Measurements from ENCODE around the gene SCYGR1. TPM values are rescaled to one million over a fixed set of nuclear protein-coding genes. Genes with fewer than 3 reads are reported as not detected.
"Not testable (repeated sequence)": the region's sequence is repeated elsewhere in the genome, so short reads cannot be mapped to it uniquely, and the experiment has no call there.

SCYGR1 gene
- total RNA-seq, 1 experiment from 2014 or later, result not detected

DNA sequence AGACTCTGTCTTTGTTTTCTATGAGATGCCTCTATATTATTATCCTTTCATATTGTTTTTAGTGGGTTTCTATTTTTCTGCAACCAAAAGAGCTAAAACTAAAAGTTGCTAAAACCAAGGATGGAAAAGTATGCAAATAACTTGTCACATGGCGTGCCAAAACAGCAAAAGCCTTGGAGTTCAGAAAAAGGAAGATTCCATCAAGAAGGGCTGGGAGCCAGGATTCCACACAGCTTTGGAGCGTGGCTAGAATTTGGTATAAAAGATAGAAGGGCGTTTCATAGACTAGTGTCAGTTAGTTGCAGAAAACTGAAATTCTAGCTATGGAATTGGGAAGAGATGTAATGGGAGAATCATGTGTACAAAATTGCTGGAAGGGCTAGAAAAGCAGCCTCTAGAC lies 4.1 kb downstream of the SCYGR1 start:
- Histone ChIP-seq H3K27me3 (ENCODE audit: low read length) (no peaks in the 10 kb centered on the region), H3K4me3 (ENCODE audit: low read length) (no peak overlapping the region), H3K4me1 (ENCODE audit: low read length) (peaks cover 4% of the 10 kb centered on the region; the same call in 1 of the 2 replicates), H4K20me1 (ENCODE audit: insufficient read depth, low read depth, low read length) (no peaks in the 10 kb centered on the region), H3K9me2 (replicated peaks; ENCODE audit: insufficient read depth, low read length) (no peaks in the 10 kb centered on the region), H3K79me2 (ENCODE audit: low read length) (no peaks in the 10 kb centered on the region), H3K9me3 (ENCODE audit: low read length) (no peaks in the 10 kb centered on the region), H2AFZ (ENCODE audit: low read length) (no peak overlapping the region), H3K36me3 (ENCODE audit: insufficient read depth, low read length) (no peaks in the 10 kb centered on the region), H3K27ac (ENCODE audit: low read length) (no peak overlapping the region), H3K4me2 (ENCODE audit: low read depth, low read length, poor library complexity, severe bottlenecking) (no peak overlapping the region), H3K9ac (ENCODE audit: low read length) (no peak overlapping the region)
- DNase-seq, result no peak

DNA sequence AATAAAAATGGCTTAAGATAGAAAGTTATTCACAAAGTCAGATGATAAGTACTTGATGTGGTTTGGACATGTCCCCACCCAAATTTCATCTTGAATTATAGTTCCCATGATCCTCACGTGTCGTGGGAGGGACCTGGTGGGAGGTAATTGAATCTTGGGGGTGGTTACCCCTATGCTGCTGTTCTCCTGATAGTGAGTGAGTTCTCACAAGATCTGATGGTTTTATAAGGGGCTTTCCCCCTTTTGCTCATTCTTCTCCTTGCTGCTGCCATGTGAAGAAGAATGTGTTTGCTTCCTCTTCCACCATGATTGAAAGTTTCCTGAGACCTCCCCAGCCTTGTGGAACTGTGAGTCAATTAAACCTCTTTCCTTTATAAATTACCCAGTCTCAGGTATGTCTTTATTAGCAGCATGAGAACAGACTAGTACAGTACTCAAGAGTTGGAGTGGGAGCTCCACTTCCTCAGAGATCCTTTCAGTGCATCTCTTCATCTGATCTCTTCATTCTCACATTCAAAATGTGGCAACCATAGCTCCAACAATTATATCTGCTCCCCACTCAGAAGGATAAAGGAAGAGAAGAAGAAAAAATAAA lies 5.4 kb downstream of the SCYGR1 start:
- H3K4me1 ChIP-seq (ENCODE audit: low read length); H3K9ac ChIP-seq (ENCODE audit: low read length); H3K9me3 ChIP-seq (ENCODE audit: low read length); H3K36me3 ChIP-seq (ENCODE audit: insufficient read depth, low read length); H3K79me2 ChIP-seq (ENCODE audit: low read length); H4K20me1 ChIP-seq (ENCODE audit: insufficient read depth, low read depth, low read length); DNase-seq; H2AFZ ChIP-seq (ENCODE audit: low read length); H3K9me2 ChIP-seq (replicated peaks; ENCODE audit: insufficient read depth, low read length); H3K4me3 ChIP-seq (ENCODE audit: low read length); H3K27me3 ChIP-seq (ENCODE audit: low read length); H3K27ac ChIP-seq (ENCODE audit: low read length); H3K4me2 ChIP-seq (ENCODE audit: low read depth, low read length, poor library complexity, severe bottlenecking): not testable (repeated sequence)

DNA sequence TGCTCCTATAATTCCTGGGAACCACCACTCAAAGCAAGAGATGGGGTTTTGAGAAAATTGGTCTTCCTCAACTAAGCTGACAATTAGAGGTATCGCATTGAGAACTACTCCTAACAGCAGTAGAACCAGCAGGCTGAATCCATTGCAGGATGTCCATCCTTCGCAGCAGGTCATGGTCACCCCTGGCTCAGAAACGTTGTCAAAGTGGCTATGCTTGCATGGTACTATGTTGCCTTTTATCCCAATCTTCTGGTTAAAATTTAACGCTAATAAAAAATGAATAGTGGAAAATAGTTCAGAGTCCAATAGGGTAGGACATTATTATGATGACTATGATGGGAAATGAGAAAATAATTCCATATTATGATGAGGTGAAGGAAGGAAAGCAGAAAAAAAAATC lies 8.7 kb downstream of the SCYGR1 start, which contains the start of gene TM4SF20:
TM4SF20 (minus strand) TSS at position 212 of the 400 bp plus-strand sequence; CDS start at position 174, 38 bp downstream.
- no peaks in the 10 kb centered on the region for H3K36me3 ChIP-seq (ENCODE audit: insufficient read depth, low read length)
- no peaks in the 10 kb centered on the region for H3K9me2 ChIP-seq (replicated peaks; ENCODE audit: insufficient read depth, low read length)
- no peak within 1 kb of the TSS for H3K4me2 ChIP-seq (ENCODE audit: low read depth, low read length, poor library complexity, severe bottlenecking)
- no peak within 1 kb of the TSS for H3K4me3 ChIP-seq (ENCODE audit: low read length)
- H3K9me3 ChIP-seq (ENCODE audit: low read length), result no peaks in the 10 kb centered on the region
- H4K20me1 ChIP-seq (ENCODE audit: insufficient read depth, low read depth, low read length), result no peaks in the 10 kb centered on the region
- H3K4me1 ChIP-seq (ENCODE audit: low read length), result peaks cover 3% of the 10 kb centered on the region; the same call in 1 of the 2 replicates
- no peak within 1 kb of the TSS for H2AFZ ChIP-seq (ENCODE audit: low read length)
- H3K9ac ChIP-seq (ENCODE audit: low read length), result no peak within 1 kb of the TSS
- no peak for DNase-seq
- H3K27ac ChIP-seq (ENCODE audit: low read length), result no peak within 1 kb of the TSS
- H3K27me3 ChIP-seq (ENCODE audit: low read length), result no peaks in the 10 kb centered on the region
- no peaks in the 10 kb centered on the region for H3K79me2 ChIP-seq (ENCODE audit: low read length)

DNA sequence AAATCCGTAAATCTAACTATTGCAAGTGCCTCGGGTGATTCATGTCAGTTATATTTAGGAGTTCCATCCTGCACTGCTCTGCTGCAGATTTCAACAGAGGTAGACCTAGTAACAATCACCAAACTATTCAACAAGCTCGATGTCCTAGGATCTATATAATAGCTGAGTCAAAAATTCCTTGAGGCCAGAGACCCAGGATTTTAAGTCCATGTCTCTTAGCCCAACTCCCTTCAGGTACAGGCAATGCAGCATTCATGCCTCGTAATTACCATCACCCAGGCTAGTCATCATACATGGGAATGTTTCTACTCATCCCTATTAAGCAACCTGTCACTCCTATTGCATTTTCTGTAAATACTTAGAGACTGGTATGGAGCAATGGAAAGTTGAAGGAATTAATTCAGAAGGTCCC lies 9.4 kb downstream of the SCYGR1 start:
- DNase-seq, result no peak
- no peaks in the 10 kb centered on the region for H3K27me3 ChIP-seq (ENCODE audit: low read length)
- H3K9me2 ChIP-seq (replicated peaks; ENCODE audit: insufficient read depth, low read length), result no peaks in the 10 kb centered on the region
- H3K4me1 ChIP-seq (ENCODE audit: low read length), result peaks cover 3% of the 10 kb centered on the region; the same call in 1 of the 2 replicates
- H3K27ac ChIP-seq (ENCODE audit: low read length), result no peak overlapping the region
- H3K9me3 ChIP-seq (ENCODE audit: low read length), result no peaks in the 10 kb centered on the region
- no peaks in the 10 kb centered on the region for H3K36me3 ChIP-seq (ENCODE audit: insufficient read depth, low read length)
- no peak overlapping the region for H3K4me2 ChIP-seq (ENCODE audit: low read depth, low read length, poor library complexity, severe bottlenecking)
- no peak overlapping the region for H3K4me3 ChIP-seq (ENCODE audit: low read length)
- no peak overlapping the region for H2AFZ ChIP-seq (ENCODE audit: low read length)
- H4K20me1 ChIP-seq (ENCODE audit: insufficient read depth, low read depth, low read length), result no peaks in the 10 kb centered on the region
- H3K9ac ChIP-seq (ENCODE audit: low read length), result no peak overlapping the region
- no peaks in the 10 kb centered on the region for H3K79me2 ChIP-seq (ENCODE audit: low read length)

DNA sequence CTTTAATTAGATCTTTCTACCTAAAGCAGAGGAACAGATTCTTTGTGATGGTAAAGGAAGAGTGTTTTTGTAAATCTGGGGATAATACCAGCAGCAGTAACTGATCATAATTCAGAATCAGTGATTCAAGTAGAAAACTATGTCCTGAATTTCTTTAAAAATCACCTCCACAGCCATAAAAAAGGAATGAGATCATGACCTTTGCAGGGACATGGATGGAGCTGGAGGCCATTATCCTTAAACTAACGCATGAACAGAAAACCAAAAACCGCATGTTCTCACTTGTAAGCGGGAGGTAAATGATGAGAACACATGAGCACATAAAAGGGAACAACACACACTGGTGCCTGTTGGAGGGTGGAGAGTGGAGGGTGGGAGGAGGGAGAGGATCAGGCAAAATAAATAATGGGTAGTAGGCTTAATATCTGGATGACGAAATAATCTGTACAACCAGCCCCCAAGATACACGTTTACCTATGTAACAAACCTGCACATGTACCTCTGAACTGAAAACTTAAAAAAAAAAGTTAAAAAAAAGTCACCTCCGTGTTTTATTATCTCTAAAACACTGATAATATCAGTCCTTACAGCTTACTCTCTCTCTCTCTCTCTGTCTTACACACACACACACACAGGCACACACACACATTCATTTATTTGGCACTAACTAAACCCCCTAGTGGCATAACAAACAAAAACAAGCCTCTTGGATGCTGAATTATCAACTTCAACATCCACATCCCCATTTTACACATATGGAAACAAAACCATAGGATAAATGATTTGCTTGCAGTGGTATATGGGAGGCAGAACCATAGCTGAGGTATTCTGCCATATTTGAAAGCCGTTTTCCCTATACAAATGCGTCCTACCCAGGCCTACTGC lies 10.0 kb downstream of the SCYGR1 start:
- DNase-seq, result no peak
- H3K36me3 ChIP-seq (ENCODE audit: insufficient read depth, low read length), result no peaks in the 10 kb centered on the region
- no peak overlapping the region for H3K4me3 ChIP-seq (ENCODE audit: low read length)
- H4K20me1 ChIP-seq (ENCODE audit: insufficient read depth, low read depth, low read length), result no peaks in the 10 kb centered on the region
- H3K27me3 ChIP-seq (ENCODE audit: low read length), result no peaks in the 10 kb centered on the region
- H3K4me2 ChIP-seq (ENCODE audit: low read depth, low read length, poor library complexity, severe bottlenecking), result no peak overlapping the region
- H3K9me2 ChIP-seq (replicated peaks; ENCODE audit: insufficient read depth, low read length), result no peaks in the 10 kb centered on the region
- H3K4me1 ChIP-seq (ENCODE audit: low read length), result peaks cover 3% of the 10 kb centered on the region; the same call in 1 of the 2 replicates
- H3K27ac ChIP-seq (ENCODE audit: low read length), result no peak overlapping the region
- H3K9me3 ChIP-seq (ENCODE audit: low read length), result no peaks in the 10 kb centered on the region
- H3K79me2 ChIP-seq (ENCODE audit: low read length), result no peaks in the 10 kb centered on the region
- no peak overlapping the region for H2AFZ ChIP-seq (ENCODE audit: low read length)
- no peak overlapping the region for H3K9ac ChIP-seq (ENCODE audit: low read length)

DNA sequence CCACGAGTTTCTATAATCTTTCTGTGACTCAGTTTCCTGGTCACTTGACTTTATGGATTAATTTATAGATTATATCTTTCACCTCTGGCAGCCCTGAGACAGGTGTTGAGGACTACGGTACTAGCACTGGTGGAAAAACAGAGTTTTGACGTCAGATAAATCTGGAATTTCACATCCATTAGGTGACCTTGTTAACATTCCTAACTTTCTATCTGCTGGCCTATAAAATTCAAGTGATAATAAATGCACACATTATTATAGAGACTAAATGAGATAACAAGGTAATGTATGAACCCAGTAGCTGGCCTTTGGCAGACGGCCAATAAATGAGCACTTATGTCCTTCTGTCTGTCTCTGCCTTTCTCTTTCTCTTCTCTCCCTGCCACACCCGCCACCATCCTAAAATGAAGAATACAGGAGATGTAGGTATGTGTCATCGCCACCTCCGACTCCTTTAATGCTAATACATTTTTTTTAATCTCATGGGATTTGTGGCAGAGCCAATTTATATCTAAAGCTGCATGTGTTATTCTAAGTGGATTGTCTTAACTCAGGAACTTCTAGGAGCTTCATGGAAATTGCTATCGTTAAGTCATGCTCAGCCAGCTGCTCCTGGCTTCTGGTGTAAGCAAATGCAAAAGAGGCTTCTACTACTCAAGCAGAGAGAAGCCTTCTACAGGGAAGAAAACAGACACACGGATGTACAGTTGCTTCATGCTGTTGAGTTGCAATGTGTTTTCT lies 10.9 kb downstream of the SCYGR1 start:
- H3K9me2 ChIP-seq (replicated peaks; ENCODE audit: insufficient read depth, low read length), result no peaks in the 10 kb centered on the region
- no peak overlapping the region for H3K27ac ChIP-seq (ENCODE audit: low read length)
- H3K9me3 ChIP-seq (ENCODE audit: low read length), result no peaks in the 10 kb centered on the region
- no peaks in the 10 kb centered on the region for H3K36me3 ChIP-seq (ENCODE audit: insufficient read depth, low read length)
- H3K9ac ChIP-seq (ENCODE audit: low read length), result no peak overlapping the region
- H3K4me2 ChIP-seq (ENCODE audit: low read depth, low read length, poor library complexity, severe bottlenecking), result no peak overlapping the region
- H4K20me1 ChIP-seq (ENCODE audit: insufficient read depth, low read depth, low read length), result no peaks in the 10 kb centered on the region
- no peak for DNase-seq
- no peaks in the 10 kb centered on the region for H3K79me2 ChIP-seq (ENCODE audit: low read length)
- no peaks in the 10 kb centered on the region for H3K27me3 ChIP-seq (ENCODE audit: low read length)
- H3K4me3 ChIP-seq (ENCODE audit: low read length), result no peak overlapping the region
- peaks cover 3% of the 10 kb centered on the region; the same call in 1 of the 2 replicates for H3K4me1 ChIP-seq (ENCODE audit: low read length)
- H2AFZ ChIP-seq (ENCODE audit: low read length), result no peak overlapping the region

DNA sequence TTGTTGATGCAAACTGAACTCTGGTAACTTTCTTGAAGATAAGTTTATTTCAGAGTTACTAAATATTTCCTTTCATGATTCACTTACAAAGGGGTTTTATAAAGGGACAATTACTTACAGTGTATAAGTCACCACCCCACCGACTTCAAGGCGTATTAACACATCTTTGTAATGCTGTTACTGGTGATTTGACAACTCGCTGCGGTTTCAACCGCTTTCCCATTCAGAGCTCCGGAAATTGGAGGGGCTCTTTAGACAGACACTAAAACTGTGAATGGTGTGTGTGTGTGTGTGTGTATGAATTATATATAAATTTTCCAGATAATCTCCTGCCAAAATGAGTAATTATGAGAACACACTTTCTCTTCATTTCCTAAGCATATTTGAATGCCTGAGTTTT lies 13.6 kb downstream of the SCYGR1 start:
- Histone ChIP-seq H2AFZ (ENCODE audit: low read length) (no peak overlapping the region), H4K20me1 (ENCODE audit: insufficient read depth, low read depth, low read length) (no peaks in the 10 kb centered on the region), H3K9ac (ENCODE audit: low read length) (no peak overlapping the region), H3K4me1 (ENCODE audit: low read length) (peaks cover 3% of the 10 kb centered on the region; the same call in 1 of the 2 replicates), H3K9me3 (ENCODE audit: low read length) (no peaks in the 10 kb centered on the region), H3K9me2 (replicated peaks; ENCODE audit: insufficient read depth, low read length) (no peaks in the 10 kb centered on the region), H3K4me3 (ENCODE audit: low read length) (no peak overlapping the region), H3K36me3 (ENCODE audit: insufficient read depth, low read length) (no peaks in the 10 kb centered on the region), H3K4me2 (ENCODE audit: low read depth, low read length, poor library complexity, severe bottlenecking) (no peak overlapping the region), H3K79me2 (ENCODE audit: low read length) (no peaks in the 10 kb centered on the region), H3K27me3 (ENCODE audit: low read length) (no peaks in the 10 kb centered on the region), H3K27ac (ENCODE audit: low read length) (no peak overlapping the region)
- no peak for DNase-seq

DNA sequence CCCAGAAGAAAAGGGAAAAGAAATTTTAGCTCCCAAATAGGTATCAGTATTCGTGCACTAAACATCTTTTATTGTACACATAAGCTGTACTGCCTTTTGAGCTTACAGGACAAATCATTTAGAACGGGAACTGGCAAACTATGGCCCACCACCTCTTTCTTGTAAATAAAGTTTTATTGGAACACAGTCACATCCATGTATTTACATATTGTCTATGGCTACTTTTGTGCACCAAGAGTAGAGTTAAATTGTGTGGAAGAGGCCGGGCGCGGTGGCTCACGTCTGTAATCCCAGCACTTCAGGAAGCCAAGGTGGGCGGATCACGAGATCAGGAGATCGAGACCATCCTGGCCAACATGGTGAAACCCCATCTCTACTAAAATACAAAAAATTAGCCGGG lies 14.4 kb downstream of the SCYGR1 start:
- no peak for DNase-seq
- Histone ChIP-seq H2AFZ (ENCODE audit: low read length) (no peak overlapping the region), H3K4me3 (ENCODE audit: low read length) (no peak overlapping the region), H4K20me1 (ENCODE audit: insufficient read depth, low read depth, low read length) (no peaks in the 10 kb centered on the region), H3K9me3 (ENCODE audit: low read length) (no peaks in the 10 kb centered on the region), H3K79me2 (ENCODE audit: low read length) (no peaks in the 10 kb centered on the region), H3K9me2 (replicated peaks; ENCODE audit: insufficient read depth, low read length) (no peaks in the 10 kb centered on the region), H3K27me3 (ENCODE audit: low read length) (no peaks in the 10 kb centered on the region), H3K4me2 (ENCODE audit: low read depth, low read length, poor library complexity, severe bottlenecking) (no peak overlapping the region), H3K9ac (ENCODE audit: low read length) (no peak overlapping the region), H3K4me1 (ENCODE audit: low read length) (peaks cover 3% of the 10 kb centered on the region; the same call in 1 of the 2 replicates), H3K27ac (ENCODE audit: low read length) (no peak overlapping the region), H3K36me3 (ENCODE audit: insufficient read depth, low read length) (no peaks in the 10 kb centered on the region)

Measured in Karpas-422 (cell line).